ENCODE measurements around the gene ANGPTL2.

DNA sequence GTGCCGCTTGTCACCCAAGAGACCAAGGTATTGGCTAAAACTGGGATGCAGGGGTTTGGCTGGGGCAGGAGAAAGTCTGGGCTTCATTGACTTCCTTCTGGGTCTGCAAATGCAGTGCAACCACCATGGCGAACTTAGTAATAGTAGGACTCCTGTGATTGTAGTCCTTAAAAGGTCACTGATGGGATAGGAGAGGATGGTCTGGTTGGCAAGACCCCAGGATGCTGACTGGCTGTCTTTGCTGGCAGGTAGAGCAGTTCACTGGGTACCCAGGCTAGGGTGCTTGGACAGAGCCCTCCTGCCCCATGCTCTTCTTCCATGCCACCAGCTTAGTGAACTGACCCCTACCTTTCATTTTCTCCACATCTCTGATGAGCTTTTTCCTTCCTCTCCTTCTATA is 37.2 kb downstream of the ANGPTL2 start:
- TF ChIP-seq, protein P1, sequence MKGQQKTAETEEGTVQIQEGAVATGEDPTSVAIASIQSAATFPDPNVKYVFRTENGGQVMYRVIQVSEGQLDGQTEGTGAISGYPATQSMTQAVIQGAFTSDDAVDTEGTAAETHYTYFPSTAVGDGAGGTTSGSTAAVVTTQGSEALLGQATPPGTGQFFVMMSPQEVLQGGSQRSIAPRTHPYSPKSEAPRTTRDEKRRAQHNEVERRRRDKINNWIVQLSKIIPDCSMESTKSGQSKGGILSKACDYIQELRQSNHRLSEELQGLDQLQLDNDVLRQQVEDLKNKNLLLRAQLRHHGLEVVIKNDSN (IDR thresholded peaks at IDR 0.05), result no peak
- TF ChIP-seq ZBTB7A (IDR thresholded peaks at IDR 0.05; ENCODE audit: low read depth) (no peak), RAD21 (IDR thresholded peaks at IDR 0.05; ENCODE audit: low read depth) (no peak)

Measured in Ishikawa (cell line).